Activated T-helper 1 cell treated with Interleukin-2 at 50 U/mL for 16 hours (primary cell): ENCODE data around the gene FBXL3.
A peak's percentile ranks its signal among the peaks of the same experiment; 100 is the strongest.

Source experiments
- DNase-seq: peaks from one replicate; pipeline ENCODE4 v3.0.0-alpha.2; 2020; ENCODE audit warnings: low read depth

The FBXL3 gene, protein sequence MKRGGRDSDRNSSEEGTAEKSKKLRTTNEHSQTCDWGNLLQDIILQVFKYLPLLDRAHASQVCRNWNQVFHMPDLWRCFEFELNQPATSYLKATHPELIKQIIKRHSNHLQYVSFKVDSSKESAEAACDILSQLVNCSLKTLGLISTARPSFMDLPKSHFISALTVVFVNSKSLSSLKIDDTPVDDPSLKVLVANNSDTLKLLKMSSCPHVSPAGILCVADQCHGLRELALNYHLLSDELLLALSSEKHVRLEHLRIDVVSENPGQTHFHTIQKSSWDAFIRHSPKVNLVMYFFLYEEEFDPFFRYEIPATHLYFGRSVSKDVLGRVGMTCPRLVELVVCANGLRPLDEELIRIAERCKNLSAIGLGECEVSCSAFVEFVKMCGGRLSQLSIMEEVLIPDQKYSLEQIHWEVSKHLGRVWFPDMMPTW

DNA sequence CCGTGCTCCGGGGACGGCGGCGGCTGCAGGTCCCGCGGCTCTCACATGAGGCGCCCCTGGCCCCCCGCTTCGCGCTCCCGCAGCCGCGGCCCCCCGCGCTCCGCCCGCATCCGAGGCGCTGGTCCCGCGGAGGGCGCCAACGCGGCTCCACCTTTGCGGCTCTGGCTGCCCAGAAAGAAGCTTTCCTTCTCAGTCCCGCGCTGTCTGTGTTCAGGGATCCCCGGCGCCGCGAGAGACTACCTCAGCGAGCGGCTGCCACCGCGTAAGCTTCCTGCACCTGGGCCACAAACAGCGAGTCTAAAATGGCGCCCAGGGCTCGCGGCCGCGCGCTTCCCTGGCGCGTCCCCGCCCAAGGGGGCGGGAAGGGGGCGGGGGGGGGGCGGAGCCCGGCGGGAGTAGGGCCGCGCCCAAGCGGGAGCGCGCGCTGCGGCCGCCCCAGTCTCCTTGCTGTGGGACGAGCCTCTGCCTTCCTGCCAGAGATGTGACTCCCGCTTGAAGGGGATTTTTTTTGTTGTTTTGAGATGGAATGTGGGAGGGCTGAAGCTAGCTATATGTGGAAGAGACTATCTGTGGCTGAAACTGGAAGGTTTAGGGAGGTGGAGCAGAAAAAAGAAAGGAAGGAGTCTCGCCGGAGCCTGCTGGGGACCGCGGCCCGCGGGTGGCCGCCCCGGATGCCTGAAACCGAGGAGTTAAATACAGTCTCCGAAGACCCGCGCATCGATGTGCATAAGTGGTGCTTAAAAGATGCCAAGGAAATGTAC lies at the start of gene FBXL3:
FBXL3 (minus strand) TSS at position 299 of the 761 bp plus-strand sequence. CDS start 5,299 bp downstream, outside the sequence.
- DNase-seq: peak; percentile 80

DNA sequence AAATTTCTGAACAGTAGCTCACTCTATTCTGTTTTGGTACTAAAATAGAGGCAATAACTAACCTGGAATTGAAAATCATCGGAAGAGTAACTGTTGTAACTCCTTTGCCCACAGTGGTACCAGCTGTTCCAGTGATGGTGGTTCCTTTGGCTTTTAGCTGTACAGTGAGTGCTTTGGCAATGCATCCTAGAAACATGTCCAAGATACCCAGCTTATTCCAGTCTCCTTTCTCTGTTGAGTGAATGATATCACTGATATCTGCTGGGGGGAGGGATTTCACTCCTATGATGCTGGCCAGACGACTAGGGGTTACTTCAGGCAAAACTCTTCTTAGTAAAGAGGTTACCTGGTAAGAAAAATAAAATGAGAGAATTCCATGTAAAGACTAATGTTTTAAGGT lies 40.6 kb upstream of the FBXL3 start:
- no peak for DNase-seq

DNA sequence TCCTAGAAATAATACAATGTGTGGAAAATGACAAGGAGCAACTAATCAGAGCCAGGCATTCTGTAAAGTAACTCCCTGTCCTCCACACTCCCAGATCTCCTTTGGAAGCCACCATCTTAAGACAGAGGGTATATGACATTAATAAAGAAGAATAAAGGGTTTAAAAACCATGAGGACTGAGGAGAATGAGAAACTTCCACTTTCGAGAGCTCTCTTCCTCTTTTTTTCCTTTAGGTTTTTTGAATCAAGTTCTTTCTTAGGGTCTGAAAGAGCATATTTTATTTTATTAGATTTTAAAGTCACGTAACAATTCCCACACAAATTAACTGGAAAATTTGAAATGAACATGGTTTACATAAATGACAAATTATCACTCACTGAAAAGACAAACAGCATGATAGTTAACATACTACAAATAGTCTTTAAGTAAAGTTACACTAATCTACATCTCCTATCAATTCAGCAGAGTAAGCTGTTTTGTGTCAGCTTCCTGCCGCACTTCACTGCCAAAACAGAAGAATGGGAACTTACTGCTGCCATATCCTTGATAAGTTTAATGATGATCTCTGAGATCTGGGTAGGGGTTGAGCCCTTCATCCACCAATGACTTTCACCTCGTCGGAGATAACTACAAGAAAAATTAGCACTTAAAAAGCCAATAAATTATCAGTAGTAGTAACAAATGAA lies 38.6 kb upstream of the FBXL3 start:
- no peak for DNase-seq

DNA sequence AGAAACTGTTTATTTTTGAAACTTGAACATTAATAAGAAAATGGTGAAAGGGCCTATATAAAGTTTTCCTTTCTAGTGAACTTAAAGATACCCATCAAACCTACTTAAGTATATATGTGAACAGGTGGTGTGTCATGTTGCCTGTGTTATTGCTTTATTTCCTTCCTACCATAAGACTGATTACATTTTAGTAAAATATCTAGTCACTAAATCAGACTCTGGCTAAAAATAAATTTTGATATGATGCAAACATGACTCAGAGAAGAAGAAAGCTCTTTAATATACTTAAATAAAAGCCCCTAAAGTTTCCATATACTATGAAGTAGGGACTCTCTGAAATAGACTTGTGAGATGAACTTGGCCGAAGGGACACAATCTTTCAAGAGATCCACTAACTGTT lies 35.1 kb upstream of the FBXL3 start:
- no peak for DNase-seq

DNA sequence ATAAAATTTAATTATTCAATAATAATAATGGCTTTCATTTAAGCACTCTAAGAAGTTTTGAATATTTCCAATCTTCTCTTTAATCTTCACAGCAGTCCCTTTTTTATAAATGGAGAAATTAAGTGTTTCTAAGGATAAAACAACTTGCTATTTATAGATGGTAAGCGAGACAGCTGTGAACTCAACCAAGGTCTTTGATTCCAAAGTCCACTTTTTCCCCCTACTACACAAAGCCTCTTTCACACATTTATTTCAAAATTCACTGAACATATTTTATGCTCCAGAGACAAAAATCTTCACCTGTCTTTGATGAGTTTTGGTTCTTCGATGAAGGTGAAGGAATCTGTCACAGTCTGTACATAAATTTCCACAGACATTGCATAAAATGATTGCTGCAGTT lies 34.4 kb upstream of the FBXL3 start:
- DNase-seq: no peak

DNA sequence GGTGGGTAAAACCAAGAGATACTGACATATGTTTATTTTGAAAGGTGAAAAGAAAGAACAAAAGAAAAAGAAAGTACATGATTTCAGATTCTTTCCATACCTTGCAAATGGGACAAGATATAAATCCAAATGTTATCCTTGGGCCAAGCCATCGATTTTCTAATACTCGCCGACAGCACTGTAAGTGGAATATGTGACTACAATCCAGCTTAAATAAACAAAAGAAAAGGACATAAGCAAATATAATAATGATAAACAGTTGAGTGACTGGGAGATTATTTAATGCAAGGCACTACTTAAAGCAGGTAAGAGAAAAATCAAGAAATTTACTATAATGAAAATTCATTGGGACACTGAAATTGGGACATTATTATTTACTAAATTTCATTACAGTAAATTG lies 29.9 kb upstream of the FBXL3 start:
- no peak for DNase-seq

DNA sequence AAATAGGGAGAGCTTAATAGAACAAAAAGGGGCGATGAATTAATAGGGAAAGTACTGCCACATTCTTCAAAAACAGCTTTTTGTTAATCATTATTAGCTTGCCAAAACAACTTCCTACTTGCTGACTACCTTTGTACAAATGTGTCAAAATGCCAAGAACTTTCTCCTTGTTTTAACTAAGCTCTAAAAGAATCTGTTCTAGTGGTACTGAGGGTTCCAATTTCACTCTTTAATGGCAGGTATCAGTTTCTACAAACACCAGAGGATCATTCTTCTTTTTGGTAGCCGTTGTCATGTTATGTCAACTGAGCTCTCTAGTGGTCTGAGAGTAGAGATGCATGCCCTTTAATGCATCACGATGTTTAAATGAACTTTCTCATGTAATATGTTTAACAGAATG lies 29.4 kb upstream of the FBXL3 start:
- DNase-seq: no peak

DNA sequence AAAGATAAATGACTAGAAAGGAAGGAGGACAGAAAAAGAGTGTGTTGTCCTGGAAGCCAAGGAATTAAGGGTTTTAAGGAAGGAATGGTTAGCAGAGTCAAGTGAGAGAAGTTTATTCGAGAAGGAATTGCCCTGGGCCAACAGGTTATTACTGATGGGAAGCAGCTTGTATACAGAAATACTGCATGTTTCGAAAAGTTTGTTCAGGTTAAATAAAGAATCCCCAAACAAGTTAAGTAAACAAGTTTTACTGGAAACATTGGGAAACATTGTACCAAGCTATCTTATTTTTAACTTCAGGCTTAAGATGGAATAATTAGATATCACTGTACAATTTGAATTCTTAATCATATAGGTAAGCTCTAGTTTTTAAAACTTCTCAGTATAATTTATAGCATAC lies 28.2 kb upstream of the FBXL3 start:
- DNase-seq: no peak

DNA sequence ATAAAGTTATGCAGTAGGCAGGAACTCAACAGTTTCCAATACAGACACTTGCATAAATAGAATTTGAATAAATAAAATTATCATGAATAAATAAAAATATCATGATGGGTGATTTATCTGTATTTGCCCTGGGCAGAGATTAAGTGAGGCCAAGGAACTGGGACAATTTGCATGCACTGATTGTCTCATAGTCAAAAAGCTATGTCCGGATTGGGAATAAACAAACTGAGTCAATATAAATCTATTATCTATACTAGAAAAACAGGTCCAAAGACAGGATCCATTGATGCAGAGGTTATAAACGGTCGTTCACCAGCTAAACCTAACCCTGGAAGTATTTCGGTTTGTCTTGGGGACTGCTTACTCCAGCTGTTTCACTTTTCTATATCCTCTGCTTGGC lies 26.2 kb upstream of the FBXL3 start:
- no peak for DNase-seq

DNA sequence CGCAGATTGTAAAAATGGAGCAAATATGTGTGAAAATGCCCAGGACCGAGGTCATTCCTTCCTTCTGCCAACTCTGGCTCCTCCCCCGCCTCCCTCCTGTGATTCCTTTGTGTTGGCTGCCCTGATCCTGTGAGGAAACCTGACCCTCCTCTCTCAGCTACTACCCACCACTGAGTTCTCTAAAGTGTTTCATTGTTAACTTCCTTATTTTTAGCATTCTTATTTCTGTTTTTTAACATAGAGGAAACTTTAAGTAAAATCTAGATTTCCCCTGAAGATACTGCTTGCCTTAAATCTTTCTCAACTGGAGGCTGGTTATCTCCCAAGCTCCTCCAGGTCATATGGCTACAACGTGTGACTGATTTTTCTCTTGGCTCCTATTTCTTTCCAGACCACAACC lies 21.7 kb upstream of the FBXL3 start:
- DNase-seq: no peak

DNA sequence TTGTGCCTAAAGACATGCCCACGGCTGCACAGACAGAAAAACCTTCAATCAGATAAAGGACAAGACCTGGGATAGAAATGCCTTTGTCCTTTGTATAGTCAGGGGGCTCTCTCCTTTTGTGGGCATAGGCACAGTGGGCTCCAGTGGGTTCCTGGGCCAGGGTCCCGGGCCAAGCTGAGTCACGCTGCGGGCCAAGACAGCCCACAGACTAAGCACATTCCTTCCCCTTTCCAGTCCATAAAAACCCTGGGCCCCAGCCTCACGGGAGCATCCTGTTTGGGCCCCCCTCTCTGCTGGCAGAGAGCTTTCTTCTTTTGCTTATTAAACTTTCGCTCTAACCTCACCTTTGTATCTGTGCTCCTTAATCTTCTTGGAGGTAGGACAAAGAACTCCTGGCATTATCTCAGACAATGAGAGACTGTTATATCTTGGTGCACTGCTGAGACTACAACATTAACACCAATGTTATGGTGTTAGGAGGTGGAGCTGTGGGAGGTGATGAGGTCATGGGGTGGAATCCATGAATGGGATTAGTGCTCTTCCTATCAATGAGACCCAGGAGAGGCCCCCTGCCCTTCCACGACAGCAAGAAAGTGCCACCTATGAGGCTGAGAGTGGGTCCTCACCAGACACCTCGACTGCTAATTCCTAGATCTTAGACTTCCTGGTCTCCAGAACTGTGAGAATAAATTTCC lies 20.8 kb upstream of the FBXL3 start:
- DNase-seq: no peak

DNA sequence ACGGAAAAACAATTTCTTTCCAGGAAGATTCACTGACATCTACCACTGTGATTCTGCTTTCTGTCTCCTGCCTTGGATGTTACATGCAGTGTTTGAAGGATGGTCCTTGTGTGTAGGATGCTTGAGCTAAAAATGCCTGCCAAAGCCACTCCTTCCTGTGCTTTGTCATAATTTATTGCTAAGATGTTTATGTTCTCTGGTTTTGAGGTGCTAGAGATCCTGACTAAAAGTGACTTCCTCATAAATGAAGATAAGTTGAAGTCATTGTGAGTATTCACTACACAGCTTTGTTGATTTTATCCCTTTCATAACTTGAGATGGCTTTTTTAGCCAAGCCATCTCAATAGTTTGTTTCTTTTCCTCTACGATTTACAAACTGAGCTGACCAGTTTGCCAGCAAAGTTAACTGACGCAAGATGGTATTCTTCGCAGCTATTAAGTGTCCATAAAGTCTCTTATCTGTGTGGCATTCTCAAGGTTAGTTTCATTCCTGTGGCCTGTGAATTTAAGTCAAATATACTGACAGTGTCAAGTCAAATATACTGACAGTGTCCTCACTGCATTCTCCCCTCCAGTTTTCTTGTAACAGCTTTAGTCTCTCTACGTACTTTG lies 15.7 kb upstream of the FBXL3 start:
- DNase-seq: no peak

DNA sequence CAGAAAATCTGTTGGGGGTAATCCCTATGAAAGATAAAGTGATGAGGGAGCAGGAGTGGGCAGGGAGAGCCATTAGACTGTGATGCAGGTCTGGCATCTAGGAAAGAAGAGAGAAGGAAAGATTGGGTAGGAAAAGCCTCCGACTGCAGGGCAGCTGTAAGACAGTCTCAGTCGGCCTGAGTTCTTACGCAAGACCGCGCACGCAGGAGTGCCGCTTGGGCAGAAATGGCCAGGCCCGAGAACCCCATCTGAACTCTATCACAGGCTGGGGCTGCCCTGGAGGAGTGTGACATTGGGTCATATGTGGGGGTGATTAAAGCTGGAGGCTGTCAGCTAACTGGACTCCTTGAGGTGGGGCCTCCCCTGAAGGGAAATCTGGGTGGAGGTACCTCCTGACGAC lies 13.9 kb upstream of the FBXL3 start:
- DNase-seq: no peak

DNA sequence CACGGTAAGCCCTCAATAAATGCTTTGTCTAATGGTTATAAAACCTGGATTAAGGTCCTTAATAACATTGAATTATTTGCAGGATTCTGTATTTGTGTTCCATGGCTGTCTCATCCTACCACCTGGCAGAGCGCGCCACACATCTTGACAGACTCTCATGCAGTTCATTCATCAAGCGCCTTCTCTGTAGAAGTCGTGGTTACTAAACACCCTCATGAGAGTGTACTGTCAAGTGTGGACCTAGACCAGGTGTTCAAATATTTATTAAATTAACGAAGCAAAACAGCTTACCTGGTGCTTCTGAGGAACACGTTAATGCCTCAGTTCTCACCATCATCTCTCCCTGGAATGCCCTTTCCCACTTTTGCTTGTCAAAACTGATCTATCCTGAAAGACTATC lies 13.1 kb upstream of the FBXL3 start:
- DNase-seq: no peak

DNA sequence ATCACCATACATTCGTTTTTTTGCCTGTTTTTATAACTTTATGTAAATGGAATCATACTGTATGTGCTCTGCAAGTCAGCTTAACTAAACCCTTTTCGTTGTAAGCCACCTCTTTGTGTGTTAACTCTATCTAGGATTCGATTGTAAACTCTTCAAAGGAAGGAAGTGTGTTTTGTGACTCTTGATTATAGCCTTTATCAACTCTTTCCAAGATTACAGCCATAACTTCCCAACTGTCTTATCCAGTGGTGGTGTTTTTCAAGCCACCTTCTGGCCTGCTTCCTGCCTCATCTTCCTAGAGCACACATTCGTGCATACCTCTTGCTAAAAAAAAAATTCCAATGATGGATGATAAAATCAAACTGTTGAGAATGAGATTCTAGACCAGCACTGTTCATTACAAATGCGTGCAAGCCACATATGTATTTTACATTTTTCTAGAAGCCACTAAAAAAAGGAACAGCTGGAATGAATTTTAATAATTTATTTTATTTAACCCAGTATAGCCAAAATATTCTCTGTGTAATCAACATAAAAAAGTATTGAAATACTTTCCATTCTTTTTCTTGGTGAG lies 12.0 kb upstream of the FBXL3 start:
- no peak for DNase-seq

DNA sequence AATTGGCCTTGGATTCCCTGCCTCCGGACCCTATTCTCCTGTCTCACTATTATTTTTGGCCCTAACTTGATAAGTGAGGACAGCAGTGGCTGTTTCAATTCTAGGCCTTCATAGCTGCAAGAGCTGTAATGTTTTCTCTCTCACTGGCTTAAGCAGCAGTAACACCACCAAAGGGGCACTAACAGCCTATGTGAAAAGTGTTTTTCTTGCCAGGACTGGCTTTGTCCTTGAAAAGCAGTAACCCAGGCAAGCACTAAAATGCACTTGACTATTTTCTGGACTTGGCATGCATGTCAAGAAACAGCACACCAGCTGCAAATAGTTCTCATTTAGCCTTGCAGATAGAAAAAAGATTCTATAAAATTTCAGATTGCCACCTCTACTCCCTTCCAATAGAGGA lies 9.3 kb upstream of the FBXL3 start:
- DNase-seq: no peak

DNA sequence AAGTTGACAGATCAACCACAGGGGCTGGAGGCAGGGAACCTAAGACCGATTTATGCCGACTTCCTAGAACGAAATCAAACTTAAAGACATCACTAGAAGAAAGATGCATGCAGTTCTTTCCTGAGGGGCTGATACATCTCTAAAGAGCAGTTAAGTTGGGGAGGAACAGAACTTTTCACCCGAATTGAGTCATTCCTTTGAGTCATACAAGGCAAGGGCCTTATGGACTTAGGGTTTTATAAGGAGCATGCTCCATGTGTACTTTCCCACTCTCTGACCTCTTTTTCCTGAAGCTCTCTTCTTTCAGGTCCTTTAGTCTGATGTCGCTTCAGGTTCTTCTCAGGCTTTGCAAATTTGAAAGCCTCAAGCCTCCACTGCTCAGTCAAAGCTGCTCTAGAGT lies 7.9 kb upstream of the FBXL3 start:
- no peak for DNase-seq

DNA sequence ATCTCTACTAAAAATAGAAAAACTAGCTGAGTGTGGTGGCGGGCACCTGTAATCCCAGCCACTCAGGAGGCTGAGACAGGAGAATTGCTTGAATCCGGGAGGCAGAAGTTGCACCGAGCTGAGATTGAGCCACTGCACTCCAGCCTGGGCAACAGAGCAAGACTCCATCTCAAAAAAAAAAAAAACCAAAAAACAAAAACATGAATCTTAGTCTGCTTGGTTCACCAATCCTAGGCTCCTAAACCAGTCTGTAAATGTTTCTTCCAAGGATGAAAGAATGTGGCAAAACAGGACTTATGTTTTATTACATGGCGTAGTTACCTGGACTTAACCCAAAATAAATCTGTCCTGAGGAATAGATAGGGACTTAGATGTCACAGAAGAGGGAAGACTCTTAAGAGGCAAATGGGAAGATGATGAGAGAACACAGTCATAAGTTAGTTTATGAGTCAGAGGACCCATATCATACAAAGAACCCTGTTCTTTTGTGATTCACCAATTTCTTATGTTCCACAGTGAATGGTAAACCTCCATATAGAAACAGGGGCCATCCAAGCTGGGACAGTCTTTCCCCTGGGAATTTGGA lies 6.9 kb upstream of the FBXL3 start:
- no peak for DNase-seq

DNA sequence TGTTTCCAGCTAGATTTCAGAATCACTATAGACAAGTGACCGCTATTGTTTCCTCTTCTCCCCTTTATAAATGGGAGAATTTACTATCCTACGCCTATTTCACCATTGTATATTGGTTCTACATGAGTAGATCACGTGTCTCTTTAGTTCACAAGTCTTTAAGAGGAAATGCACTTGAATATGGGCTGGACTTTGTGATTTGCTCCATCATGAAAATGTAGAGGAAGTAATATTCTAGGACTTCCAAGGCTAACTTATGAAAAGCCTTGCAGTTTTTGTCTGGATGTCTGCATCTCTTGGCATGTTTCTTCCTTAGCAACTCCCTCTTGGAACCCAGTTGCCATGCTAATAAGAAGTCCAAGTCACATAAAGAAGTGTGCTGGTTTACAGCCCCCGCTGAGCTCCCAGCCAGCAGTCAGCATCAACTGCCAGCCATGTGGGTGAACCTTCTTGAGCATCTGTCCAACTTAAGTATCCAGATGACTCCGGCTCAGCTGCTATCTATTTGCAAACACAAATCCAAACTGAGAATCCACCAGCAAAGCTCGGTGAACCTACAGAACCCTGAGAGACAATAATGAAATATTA lies 4.8 kb upstream of the FBXL3 start:
- DNase-seq: no peak

DNA sequence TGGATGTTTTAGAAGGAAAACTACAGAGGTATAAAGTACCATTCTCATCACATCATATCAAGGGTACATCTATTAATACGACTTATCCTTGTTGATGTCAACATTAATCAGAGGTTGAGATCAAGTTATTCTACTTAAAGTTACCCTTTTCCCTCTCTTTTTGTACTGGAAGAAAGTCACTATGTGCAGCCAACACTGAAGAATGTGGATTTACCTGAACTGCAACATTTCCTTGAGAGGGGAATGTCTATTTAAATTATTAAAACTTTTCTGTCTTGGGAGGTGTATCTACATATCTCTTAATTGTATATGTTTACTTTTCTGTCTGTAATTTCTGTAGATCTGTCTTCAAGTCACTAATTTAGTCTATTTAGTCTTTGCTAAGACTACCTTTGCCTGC lies 2.5 kb upstream of the FBXL3 start:
- DNase-seq: no peak

DNA sequence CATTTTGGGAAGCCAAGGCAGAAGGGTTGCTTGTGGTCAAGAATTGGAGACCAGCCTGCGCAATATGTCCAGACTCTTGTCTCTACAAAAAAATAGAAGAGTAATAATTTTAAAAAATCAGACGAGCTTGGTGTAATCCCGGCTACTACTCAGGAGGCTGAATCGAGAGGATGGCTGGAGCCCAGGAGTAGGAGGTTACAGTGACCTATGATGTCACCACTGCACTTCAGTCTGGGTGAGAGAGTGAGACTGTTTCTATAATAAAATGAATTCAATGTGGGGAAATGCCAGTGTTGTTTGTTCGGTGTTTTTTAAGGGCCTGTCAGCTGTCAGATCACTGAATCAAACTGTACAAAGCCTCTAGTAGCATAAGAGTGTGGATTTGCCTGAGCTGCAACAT lies 1.2 kb upstream of the FBXL3 start:
- DNase-seq: no peak
